ENCODE results near the gene LACRT.

GRCh38 chr12:54598970-54599369 is 35.7 kb downstream of the LACRT start:
- no peak for TF ChIP-seq CTCF (IDR thresholded peaks at IDR 0.05; ENCODE audit: low read depth, low read length, missing input control)
- no peak for TF ChIP-seq NR2F2 (IDR thresholded peaks at IDR 0.05)
- TF ChIP-seq REST (IDR thresholded peaks at IDR 0.05), result no peak
- TF ChIP-seq TAF1 (conservative IDR thresholded peaks at IDR 0.05), result no peak
- TF ChIP-seq HNF4A (conservative IDR thresholded peaks at IDR 0.05), result no peak
- no peak for TF ChIP-seq RAD21 (IDR thresholded peaks at IDR 0.05)
- TF ChIP-seq ZBTB33 (IDR thresholded peaks at IDR 0.05), result no peak
- TF ChIP-seq JUND (IDR thresholded peaks at IDR 0.05), result no peak
- TF ChIP-seq GABPA (IDR thresholded peaks at IDR 0.05 in 1 of 2, conservative IDR thresholded peaks at IDR 0.05 in 1 of 2), result no peak
- TF ChIP-seq YY1 (IDR thresholded peaks at IDR 0.05), result no peak
